H1 (cell line): Measurements from ENCODE around the gene CHSY1. TPM values are rescaled to one million over a fixed set of nuclear protein-coding genes. Genes with fewer than 3 reads are reported as not detected.

Source experiments
- BACH1 ChIP-seq: IDR thresholded peaks from 2 replicates; pipeline ENCODE4 v1.6.1; 2012; ENCODE audit warnings: low read length, improper control_type of control experiment
- BCL11A ChIP-seq, 2 experiments: IDR thresholded peaks; one replicate each; pipeline ENCODE4 v1.6.1; 2011; ENCODE audit warnings: low read depth in 2 of 2, low read length in 2 of 2, mild to moderate bottlenecking in 2 of 2
- BRCA1 ChIP-seq: IDR thresholded peaks from 2 replicates; pipeline ENCODE4 v1.6.1; 2012; ENCODE audit warnings: low read depth, low read length, improper control_type of control experiment
- EGR1 ChIP-seq: IDR thresholded peaks from 2 replicates; pipeline ENCODE4 v1.6.1; 2011; ENCODE audit warnings: low read depth, low read length, borderline replicate concordance
- MAFK ChIP-seq: IDR thresholded peaks from 2 replicates; pipeline ENCODE4 v1.6.1; 2012; ENCODE audit warnings: low read depth, mild to moderate bottlenecking, improper control_type of control experiment, low read length
- PHF8 ChIP-seq: fragments of 200-600 bp; sonication (generic); conservative IDR thresholded peaks from 2 replicates; pipeline ENCODE4 v1.7.1; 2012; ENCODE audit warnings: low read depth, mild to moderate bottlenecking, inconsistent platforms, low read length, moderate library complexity
- POLR2A ChIP-seq, 2 experiments: IDR thresholded peaks; 1 replicate in 1 of 2; 2 replicates in 1 of 2; pipeline ENCODE4 v1.6.1; 2011; ENCODE audit warnings: low read depth in 2 of 2, low read length in 2 of 2, mild to moderate bottlenecking in 2 of 2; ENCODE audit errors: control extremely low read depth in 1 of 2
- RAD21 ChIP-seq, 2 experiments: IDR thresholded peaks in 1 of 2; conservative IDR thresholded peaks in 1 of 2; 2 replicates each; pipeline ENCODE4 v1.6.1; 2011; ENCODE audit warnings: low read depth in 2 of 2, low read length in 2 of 2, improper control_type of control experiment in 1 of 2, inconsistent platforms in 1 of 2, mild to moderate bottlenecking in 1 of 2, moderate library complexity in 1 of 2
- RFX5 ChIP-seq: IDR thresholded peaks from 2 replicates; pipeline ENCODE4 v1.6.1; 2011; ENCODE audit warnings: low read depth, low read length, improper control_type of control experiment, borderline replicate concordance
- RNF2 ChIP-seq: fragments of 200-900, 300-1000 bp; sonication (generic); IDR thresholded peaks from 2 replicates; pipeline ENCODE4 v1.7.1; 2016; ENCODE audit warnings: borderline replicate concordance, low read depth, mild to moderate bottlenecking, antibody characterized with exemption, low read length; ENCODE audit not compliant: poor library complexity, severe bottlenecking; ENCODE audit errors: missing control alignments
- RXRA ChIP-seq: IDR thresholded peaks from 2 replicates; pipeline ENCODE4 v1.6.1; 2011; ENCODE audit warnings: low read depth, mild to moderate bottlenecking, low read length, moderate library complexity; ENCODE audit not compliant: insufficient read depth
- SP4 ChIP-seq: IDR thresholded peaks from 2 replicates; pipeline ENCODE4 v1.6.1; 2012; ENCODE audit warnings: low read length, inconsistent platforms
- SUZ12 ChIP-seq: fragments of 200-600 bp; sonication (generic); IDR thresholded peaks from 2 replicates; pipeline ENCODE4 v1.6.1; 2012; ENCODE audit warnings: mild to moderate bottlenecking, inconsistent platforms, low read length, moderate library complexity, mixed read lengths
- polyA plus RNA-seq, 7 experiments: library from polyadenylated mRNA; depleted of rRNA in 3 of 7; stranded (reverse) in 5 of 7; unstranded in 2 of 7; fragments of >200 nt in 5 of 7; fragments of 200-250 nt in 2 of 7; gene quantifications; 1 replicate in 5 of 7; 2 replicates in 1 of 7; 4 replicates in 1 of 7; pipeline versions ENCODE4 v1.2.1 to v1.2.3, GENCODE V29; 2011 to 2013; ENCODE audit warnings: missing spikeins in 2 of 7, mixed read lengths in 2 of 7
- total RNA-seq: library from RNA; stranded (reverse); fragmentation: NEBNext Ultra II Directional; extraction: Animal tissue kit (Norgen Biotek cat#: 25700); gene quantifications from 2 replicates; pipeline ENCODE4 v1.2.1, GENCODE V29; 2021
- TF ChIP-seq, protein P1 (sequence below), 3 experiments: IDR thresholded peaks; 1 replicate in 2 of 3; 2 replicates in 1 of 3; pipeline versions ENCODE4 v1.5.1 to v1.6.1; 2011; ENCODE audit warnings: low read length in 3 of 3, mild to moderate bottlenecking in 3 of 3, inconsistent platforms in 2 of 3, low read depth in 1 of 3, moderate library complexity in 1 of 3; ENCODE audit not compliant: insufficient read depth in 1 of 3; ENCODE audit errors: control extremely low read depth in 1 of 3

Gene CHSY1
- total and polyA plus RNA-seq, 2 of the 8 experiments (the other 6 are each of a cell fraction or from before 2014, with no cell fraction given): 24.9 to 60.7 TPM

DNA sequence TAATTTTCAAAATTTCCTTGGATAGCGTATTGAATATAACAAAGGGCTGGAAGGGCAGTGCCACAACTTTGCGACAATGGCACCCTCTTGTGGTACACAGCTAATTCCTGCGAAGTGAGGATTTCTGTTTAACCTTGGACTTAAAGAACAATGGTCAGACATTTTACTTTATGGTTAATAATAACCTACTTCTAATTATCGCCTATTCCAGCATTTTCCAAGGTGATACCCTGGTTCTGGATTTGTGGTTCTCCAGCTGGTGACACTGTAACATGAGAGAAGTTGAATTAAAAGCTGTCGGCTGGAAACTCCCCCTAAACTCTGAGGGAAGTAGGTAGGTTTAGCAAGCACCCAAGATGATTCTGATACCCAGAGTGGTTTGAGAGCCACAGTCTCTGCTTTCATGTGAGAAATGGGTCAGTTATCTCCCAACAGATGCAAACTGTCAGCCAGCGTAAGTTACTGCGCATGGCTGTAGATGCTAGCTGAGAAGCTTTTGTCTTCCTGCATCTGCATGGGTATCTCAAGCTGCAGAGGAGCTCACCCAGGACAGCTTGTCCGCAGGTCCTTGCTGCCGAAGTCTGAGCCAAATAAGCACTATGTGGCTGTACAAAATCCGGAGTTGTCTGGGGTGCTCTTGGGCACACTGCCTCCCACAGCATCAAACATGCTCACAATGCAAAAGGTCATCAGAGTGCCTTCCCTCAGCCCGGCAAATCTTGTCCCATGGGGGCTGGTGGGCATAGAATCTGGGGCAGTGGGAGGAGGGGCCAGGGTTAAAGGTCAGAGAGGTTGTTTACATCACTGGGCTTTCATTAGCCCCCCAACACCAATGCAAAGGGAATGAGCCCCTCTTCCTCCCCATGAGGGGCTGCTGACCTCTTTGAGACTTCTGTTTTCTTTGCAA, 6.6 kb upstream of the CHSY1 start (continued):
- TF ChIP-seq BACH1 (no peak), MAFK (no peak), BCL11A (IDR thresholded peaks at IDR 0.05; ENCODE audit: low read depth in 2 of 2, low read length in 2 of 2) (no peak), RXRA (no peak), BRCA1 (no peak), POLR2A (IDR thresholded peaks at IDR 0.05; ENCODE audit: control extremely low read depth in 1 of 2, low read depth in 2 of 2, low read length in 2 of 2) (no peak), RFX5 (no peak), EGR1 (no peak), RNF2 (no peak), RAD21 (IDR thresholded peaks at IDR 0.05 in 1 of 2, conservative IDR thresholded peaks at IDR 0.05 in 1 of 2; ENCODE audit: low read depth in 2 of 2, low read length in 2 of 2) (peak; percentile 93 to 94), SP4 (no peak), SUZ12 (no peak), PHF8 (no peak)
- TF ChIP-seq, protein P1, sequence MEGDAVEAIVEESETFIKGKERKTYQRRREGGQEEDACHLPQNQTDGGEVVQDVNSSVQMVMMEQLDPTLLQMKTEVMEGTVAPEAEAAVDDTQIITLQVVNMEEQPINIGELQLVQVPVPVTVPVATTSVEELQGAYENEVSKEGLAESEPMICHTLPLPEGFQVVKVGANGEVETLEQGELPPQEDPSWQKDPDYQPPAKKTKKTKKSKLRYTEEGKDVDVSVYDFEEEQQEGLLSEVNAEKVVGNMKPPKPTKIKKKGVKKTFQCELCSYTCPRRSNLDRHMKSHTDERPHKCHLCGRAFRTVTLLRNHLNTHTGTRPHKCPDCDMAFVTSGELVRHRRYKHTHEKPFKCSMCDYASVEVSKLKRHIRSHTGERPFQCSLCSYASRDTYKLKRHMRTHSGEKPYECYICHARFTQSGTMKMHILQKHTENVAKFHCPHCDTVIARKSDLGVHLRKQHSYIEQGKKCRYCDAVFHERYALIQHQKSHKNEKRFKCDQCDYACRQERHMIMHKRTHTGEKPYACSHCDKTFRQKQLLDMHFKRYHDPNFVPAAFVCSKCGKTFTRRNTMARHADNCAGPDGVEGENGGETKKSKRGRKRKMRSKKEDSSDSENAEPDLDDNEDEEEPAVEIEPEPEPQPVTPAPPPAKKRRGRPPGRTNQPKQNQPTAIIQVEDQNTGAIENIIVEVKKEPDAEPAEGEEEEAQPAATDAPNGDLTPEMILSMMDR (IDR thresholded peaks at IDR 0.05; ENCODE audit: control extremely low read depth in 1 of 3, insufficient read depth in 1 of 3, low read depth in 1 of 3, low read length in 3 of 3): peak; percentile 55 to 81 (median 79)
- TF ChIP-seq, all 59 proteins: peak for 3
